GM21528 (cell line): Measurements from ENCODE around the gene FREM1.

Experiments
- ATAC-seq: cut with Tn5 transposase; IDR thresholded peaks from one replicate; pipeline ENCODE4 v1.9.1; 2021; ENCODE audit warnings: mild to moderate bottlenecking, moderate library complexity; ENCODE audit not compliant: unreplicated experiment, low FRiP score

The FREM1 gene

DNA sequence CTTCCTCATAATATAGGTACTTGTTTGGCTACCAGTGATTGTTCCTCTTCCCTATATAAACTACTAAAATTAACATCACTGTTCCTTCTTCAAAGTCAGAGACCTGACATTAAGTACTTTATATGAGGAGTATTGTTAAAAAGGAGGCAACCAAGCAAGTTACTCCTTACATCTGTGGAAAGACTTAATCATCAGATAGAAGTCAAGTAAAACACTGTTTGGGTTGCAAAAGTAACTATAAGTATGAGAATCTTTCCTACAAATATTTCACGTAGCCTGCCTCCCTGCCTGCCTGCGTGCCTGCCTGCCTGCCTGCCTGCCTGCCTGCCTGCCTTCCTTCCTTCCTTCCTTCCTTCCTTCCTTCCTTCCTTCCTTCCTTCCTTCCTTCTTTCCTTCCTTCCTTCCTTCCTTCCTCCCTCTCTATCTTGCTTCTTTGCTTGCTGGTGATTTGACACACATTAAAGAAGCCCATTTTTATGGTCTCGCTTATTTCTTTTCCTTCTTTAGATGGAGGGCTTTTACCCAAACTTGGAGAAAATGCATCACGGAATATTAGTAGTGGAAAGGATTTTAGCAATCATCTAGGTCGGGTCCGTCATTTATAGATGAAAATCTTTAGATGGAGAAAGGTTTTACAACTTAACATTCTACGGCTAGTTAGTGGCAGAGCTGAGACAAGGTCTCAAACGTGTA, 190.9 kb downstream of the FREM1 start:
- ATAC-seq: no peak

DNA sequence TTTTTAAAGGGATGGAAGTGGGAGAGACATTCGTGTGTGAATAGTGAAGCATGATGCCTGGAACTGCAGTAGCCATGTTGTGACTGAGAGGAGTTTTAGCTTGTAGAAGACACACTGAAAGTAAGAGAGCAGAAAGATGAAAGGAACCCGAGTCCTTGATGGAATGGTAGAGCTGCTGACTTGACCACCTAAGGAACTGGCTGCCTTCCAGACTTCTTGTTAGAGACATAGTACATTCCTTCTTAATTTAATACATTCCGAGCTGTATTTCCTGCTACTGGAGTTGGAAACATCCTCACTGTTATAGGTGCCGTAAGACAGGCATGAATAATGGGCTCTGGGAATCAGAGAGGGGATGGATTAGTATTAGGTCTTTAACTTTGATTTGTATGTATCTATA, 195.1 kb downstream of the FREM1 start:
- no peak for ATAC-seq

DNA sequence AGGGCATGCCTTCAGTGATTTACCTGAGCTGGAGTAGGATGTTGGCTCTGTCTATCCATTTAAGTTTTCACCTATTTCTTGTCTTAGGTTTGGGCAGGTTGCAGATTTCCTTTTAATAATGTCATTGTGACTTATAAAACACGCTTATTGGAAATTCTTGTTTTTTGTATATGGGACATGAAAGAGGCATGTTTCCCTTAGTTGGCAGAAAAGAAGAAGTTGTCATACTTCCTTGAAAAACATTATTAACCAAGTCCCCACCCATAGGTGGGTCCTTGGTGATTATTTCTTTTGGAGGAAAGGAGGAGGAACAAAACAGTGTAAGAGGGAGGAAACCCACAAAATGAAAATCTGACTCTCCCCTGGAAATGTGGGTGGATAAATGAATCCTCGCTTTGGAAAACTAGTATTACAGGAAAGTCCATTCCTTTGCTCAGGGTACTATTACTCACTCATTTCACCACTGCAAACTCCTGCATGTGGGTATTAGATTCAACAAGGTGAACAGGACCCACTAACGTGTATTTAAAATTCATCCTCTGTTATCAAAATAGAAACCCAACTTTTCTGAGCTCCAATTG, 197.0 kb downstream of the FREM1 start:
- ATAC-seq: no peak

- no peak for ATAC-seq
Observed at GRCh38 chr9:14710804-14711203, 199.4 kb downstream of the FREM1 start.

DNA sequence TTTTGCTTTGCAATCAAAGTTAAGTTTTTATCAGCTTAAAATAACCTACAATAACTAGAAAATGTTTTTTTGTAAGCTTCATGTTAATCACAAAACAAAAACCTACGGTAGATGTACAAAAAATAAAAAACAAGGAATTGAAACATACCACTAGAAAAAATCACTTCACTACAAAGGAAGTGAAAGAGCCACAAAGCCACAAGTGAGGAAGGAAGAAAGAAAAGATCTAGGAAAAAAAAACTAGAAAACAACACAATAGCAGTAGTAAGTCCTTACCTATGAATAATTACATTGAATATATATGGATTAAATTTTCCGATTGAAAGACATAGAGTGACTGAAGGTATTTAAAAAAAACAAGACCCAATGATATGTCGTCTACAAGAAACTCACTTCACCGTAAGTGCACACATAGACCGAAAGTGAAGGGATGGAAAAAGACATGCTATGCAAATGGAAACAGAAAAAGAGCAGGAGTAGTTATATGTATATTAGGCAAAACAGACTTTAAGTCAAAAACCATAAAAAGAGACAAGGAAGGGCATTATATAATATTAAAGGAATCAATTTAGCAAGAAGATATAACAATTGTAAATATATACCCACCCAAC, 203.6 kb downstream of the FREM1 start:
- ATAC-seq: peak; percentile 72

DNA sequence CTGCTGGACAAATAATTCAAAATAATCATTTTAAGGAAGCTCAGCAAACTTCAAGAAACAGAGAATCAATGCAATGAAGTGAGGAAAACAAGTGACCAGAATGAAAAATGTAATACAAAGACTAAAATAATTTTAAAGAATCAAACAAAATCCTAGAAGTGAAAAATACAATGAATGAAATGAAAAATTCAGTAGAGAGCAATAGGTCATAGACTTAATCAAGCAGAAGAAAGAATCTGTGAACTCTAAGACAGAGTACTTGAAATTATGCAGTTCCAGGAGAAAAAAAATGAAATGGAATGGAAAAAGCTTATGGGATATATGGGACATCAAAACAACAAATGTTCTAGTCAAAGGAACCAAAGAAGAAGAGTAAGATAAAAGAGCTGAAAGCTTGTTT, 205.1 kb downstream of the FREM1 start:
- ATAC-seq: no peak

DNA sequence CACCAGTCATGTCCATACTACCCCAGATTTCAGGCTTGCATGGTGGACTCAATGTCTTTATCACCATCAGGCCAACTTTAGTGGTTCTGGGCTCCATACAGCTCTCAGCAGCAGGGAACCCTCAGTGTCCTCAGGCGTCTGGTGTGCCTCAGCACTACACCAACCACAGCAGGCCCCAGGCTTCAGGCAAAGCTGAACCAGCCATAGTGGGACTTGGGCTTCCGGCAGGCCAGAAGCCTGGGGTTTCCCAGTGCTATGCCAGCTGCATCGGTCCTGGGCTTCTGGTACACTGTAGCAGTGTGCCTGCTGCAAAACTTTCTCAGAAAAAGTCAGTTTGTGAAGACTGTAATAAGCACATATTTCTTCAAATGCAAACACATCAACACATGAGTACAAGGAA, 205.9 kb downstream of the FREM1 start:
- ATAC-seq: no peak

- no peak for ATAC-seq
Observed at GRCh38 chr9:14702200-14702720, 208.0 kb downstream of the FREM1 start.

- peak; percentile 88 for ATAC-seq
Observed at GRCh38 chr9:14693251-14693861, 216.9 kb downstream of the FREM1 start, which contains the start of gene ZDHHC21. Gene ZDHHC21 (minus strand): TSS chr9:14693432. CDS start chr9:14674340, 19,092 bp downstream.

DNA sequence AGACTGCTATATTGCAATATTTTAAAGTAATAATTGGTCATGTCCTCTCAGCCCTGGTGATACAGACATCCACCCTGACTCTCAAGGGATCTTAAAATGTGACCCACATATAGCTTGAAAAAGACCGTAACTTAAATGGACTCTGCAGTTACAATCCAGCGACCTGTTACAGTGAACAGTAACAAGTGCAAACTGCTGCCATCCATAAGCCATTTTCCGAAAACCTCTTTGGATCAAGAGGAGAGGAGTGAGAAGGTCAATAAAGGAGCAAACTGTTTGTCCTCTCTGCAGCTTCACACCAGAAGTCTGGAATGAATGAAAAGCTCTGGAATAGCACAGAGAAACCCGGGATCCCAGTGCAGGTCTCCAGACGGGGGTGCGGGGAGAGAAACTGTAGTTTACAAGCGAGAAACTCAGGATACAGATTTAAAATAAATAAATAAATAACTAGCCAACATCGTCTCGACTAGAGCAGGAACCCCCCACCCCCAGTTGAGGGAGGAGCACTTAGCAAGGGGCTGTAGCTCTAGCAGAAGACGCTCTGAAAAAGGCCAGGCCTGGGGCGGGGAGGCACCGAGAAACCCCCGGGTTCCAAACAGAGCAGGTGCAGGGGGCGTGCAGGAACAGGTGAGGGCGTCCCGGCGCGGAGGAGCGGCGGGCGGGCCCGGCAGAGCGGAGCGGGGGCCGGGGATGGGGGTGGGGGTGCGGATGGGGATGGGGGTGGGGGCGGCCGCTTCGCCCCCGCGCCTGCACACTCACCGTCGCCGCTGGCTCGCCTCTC, 217.6 kb downstream of the FREM1 start:
- ATAC-seq: peak; percentile 50

DNA sequence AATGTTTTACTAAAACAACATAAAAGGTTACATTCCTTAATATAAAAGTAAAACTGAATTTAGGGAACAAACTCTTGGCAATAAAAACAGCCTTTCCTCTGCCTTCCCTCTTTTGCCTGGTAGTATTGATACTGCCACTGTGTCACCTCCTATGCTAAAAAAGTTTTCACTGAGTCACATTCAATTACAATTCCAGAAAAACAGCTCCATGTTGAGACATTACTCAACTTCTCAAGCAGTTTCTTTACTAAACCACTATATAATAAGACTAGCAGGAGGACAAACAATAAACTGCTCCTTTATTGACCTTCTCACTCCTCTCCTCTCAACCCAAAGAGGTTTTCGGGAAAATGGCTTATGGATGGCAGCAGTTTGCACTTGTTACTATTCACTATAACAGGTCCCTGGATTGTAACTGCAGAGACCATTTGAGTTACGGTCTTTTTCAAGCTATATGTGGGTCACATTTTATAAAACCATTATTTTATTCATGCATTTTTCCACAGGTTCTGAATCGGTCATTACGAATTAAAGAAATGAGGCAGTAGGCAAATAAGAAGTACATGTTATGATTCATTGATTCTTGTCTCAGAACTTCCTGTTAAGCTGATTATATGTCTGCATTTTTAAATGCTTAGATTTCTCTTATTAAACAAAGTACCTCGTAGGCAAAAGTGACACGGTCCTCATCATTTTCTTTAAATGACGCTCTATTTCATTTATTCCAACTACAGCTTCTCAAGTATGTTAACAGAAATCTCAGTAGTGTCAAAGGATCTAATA, 219.1 kb downstream of the FREM1 start:
- ATAC-seq: no peak

- ATAC-seq: no peak
Observed at GRCh38 chr9:14687042-14687719, 223.0 kb downstream of the FREM1 start.

DNA sequence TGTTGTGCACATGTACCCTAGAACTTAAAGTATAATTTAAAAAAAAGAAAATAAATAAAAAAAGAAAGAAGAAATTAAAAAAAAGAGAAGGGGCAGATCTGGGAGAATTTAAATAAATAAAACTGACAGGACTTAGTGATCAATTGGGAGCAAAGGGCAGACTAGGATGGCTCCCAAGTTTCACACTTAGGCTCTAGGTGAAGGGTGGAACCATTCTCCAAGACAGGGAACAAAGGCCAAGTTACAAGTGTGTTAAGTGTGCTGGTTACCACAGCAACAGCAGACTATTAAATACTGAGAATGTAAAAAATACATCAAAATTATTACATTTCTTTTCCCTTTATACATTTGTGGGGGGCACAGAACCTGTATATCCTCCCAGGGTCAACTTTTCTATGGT, 224.1 kb downstream of the FREM1 start:
- no peak for ATAC-seq
